T1000 (cell line): Measurements from ENCODE around the gene MEGF11.

Experiments
- DNase-seq: peaks from one replicate; lab custom pipeline; 2025; ENCODE audit warnings: mixed read lengths; lab: John Stamatoyannopoulos, UW

MEGF11 gene

DNA sequence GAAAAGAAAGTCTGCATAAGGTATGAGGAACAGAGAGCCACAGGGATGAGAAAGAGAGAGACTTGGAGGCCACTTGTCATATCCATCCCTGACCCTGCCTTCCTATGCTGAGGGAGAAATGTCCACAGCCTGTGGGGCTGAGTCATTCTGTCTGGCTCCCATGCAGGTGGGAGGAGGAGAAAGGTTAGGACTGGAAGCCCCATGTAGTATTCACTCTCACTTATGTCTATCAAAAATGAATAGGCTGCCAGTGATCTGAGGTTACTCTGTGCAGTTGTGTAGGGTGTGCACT is 313.0 kb downstream of the MEGF11 start:
- DNase-seq, result no peak

- no peak for DNase-seq
Measured at GRCh38 chr15:65939901-65940617, 313.5 kb downstream of the MEGF11 start.

- no peak for DNase-seq
Measured at GRCh38 chr15:65938604-65939003, 314.9 kb downstream of the MEGF11 start.

DNA sequence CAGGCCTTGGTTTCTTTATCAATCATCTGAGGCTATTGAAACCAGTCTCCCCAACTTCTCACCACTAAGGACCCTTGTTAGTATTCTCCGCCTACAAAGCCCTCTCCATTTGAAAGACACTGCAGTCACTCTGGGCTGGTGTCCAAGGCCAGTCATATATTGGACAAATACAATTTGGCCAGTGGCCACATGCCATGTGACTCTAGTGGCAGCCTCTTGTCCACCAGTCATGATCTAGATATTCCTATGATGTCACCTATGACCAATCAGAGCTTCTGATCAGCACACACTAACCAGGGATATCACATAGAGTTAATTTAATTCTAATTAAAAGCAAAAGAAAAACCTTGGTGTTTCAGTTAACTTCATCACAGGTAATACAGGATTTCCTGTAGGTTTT is 316.1 kb downstream of the MEGF11 start:
- no peak for DNase-seq

DNA sequence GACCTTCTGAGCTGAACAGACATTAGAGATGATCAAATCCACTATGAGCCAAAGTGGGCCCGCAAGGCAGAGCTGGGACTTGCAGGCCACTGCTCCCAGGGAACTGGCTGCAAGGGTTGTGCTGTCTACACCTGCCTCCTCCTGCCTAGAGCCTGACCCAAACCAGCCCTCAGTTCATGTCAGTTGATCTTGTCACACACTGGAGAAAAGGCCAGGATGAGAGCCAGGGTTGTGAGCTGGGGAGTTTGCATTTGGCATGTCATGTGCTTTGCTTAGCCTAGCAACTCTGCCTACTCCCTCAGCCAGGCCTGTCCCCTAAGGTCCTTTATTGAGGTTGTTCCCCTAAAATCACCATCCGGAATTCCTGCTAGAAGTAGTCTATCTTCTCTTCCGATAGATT is 316.5 kb downstream of the MEGF11 start:
- DNase-seq, result no peak

DNA sequence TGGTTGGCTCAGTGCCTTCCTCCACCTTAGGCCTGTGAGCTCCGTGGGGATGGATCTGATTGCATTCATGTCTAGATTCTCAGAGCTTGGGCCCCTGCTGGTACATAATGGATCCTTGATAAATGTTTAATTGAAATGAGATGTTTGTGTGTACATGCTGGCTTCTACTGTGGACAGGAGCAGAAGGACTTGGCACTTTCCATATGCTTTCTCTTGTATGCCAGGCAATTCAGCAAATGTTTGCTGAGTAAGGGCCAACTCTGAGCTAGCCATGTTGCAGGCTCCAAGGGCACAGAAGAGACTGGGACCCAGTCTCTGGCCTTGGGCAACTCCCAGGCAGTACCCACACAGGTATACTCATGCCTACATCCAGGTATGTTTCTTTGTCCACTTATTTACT is 317.3 kb downstream of the MEGF11 start:
- no peak for DNase-seq

GRCh38 chr15:65935391-65935790 is 318.2 kb downstream of the MEGF11 start:
- DNase-seq, result no peak

DNA sequence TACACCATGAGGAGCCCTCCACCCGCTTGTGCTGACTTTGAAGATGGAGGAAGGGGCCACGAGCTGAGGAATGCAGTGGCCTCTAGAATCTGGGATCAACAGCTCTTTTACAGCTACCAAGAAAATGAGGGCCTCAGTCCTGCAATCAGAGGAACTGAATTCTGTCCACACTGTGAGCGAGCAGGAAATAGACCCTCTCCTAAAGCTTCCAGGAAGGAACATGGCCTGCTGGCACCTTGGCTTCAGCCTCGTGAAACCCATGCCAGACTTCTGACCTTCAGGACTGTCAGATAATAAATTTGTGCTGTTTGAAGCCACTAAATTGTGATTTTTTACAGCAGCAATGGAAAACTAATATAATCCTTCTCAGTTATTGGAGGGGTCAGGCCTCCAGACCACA is 322.3 kb downstream of the MEGF11 start:
- DNase-seq, result no peak

DNA sequence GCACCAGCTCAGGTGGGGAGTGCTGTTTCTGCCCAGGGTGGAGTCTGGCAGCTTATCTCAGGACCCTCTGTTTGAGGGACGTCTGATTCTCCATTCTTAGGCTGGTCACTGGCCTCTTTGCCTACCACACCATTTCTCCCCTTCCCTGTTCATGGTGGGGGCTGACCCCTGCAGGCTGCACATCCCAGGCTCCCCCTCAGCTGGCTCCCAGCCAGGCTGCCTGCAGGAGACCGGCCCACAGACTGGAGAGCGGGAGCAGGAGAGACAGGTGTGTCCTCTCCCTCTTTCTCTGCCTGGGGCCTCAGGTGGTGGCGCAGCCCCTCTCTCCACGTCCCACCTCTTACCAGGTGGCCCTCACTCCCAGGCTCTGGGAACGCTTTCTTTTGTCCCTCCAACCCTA is 323.4 kb downstream of the MEGF11 start:
- no peak for DNase-seq

GRCh38 chr15:65929573-65929972 is 324.0 kb downstream of the MEGF11 start:
- DNase-seq, result no peak

- DNase-seq, result no peak
Measured at GRCh38 chr15:65927545-65927944, 326.0 kb downstream of the MEGF11 start.

GRCh38 chr15:65926899-65927298 is 326.7 kb downstream of the MEGF11 start:
- DNase-seq, result no peak

DNA sequence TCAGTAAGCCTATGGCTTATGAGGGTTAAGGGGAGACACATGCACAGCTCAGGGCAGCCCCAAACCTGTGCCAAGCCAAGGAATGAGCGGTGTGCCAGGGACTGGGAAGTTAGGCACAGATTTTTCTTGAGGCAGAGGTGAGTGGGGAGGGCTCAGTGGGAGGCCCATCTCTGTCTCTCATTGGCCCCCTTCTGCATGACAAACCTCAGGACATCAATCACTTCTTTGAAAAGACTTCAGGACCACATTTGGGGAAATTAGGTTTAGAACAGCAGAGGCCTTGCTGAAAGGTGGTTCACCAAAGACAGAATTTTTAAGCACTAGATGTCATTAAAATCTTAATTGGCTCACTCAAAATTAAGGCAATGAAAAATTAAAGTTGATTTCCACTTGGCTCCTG is 327.1 kb downstream of the MEGF11 start:
- no peak for DNase-seq

GRCh38 chr15:65925338-65925737 is 328.2 kb downstream of the MEGF11 start:
- no peak for DNase-seq

DNA sequence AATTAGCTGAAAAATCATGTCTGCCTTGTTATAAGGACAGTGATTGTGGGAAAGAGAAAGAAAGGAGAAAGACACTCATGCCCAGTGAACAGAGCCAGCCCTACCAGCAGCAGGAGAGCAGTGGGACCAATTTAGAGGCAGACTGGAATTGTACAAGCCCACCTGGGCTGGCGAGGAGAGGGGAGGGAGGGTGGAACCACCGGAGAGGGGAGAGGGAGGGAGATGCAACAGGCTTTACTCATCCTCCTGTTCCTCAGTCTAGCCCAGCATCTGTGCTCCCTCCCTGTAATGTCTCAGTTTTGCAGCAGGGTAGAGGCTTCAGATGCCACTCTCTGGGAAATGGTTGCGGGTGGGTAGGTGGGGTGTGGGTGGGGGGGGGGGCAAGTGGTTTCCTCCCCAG is 329.5 kb downstream of the MEGF11 start:
- DNase-seq, result no peak

GRCh38 chr15:65923264-65923663 is 330.3 kb downstream of the MEGF11 start:
- DNase-seq, result no peak

- no peak for DNase-seq
Measured at GRCh38 chr15:65922621-65923020, 330.9 kb downstream of the MEGF11 start.

DNA sequence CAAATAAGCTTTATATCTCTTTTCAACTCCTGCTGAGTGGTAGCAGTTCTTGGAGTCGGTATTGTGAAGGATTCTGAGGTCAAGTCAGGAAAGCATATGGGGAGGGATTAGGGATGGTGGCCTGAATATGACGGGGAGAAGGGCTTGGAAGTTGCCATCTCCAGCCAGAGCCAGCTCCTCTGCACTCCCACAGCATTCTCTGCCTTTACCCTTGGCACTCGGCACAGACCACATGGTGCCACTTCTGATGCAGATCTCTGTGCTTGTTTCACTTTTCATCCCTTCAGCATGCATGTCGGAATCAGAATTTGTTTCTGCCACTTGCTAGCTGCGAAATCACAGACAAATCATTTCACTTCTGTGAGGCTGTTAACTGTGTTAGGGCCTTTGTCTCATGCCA is 331.8 kb downstream of the MEGF11 start:
- no peak for DNase-seq

- DNase-seq, result no peak
Measured at GRCh38 chr15:65920825-65921309, 332.7 kb downstream of the MEGF11 start.

- DNase-seq, result no peak
Measured at GRCh38 chr15:65920121-65920520, 333.4 kb downstream of the MEGF11 start.

DNA sequence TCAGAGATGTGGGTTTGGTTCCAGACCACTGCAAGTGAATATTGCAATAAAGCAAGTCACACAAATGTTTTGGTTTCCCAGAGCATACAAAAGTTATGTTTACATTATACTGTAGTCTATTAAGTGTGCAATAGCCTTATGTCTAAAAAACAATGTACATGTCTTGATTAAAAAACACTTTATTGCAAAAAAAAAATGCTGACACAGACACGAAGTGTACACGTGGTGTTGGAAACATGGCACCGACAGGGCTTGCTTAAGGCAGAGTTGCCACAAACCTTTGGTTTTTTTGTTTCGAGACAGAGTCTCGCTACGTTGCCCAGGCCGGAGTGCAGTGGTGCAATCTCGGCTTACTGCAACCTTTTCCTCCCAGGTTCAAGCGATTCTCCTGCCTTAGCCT is 334.2 kb downstream of the MEGF11 start:
- DNase-seq, result no peak

GRCh38 chr15:65918945-65919344 is 334.6 kb downstream of the MEGF11 start:
- DNase-seq, result no peak

DNA sequence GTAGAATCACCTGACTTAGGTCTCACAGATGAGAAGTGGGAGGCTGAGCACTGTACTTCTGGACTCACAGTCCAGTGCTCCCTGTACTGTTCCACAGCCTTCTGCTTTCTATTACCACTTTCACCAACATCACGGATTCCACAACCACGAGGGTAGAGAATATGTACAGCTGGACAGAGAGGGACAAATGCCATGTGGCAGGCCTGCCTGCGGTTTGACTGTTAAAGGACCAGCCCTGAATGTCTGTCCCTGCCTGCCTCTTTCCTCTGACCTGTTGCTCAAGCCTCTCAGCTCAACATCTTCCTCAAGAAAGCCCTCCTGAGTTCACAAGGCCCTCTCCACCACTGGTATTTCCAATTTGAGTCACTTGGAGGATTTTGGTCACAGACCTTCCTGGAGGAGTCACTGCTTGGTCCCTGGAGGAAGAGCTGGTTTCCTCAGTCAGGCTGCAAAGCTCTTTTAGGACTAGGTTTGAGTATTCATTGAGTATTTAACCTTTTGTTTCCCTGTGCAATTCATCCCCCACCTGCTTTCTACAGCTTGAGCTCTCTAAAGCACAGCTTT is 335.1 kb downstream of the MEGF11 start:
- DNase-seq, result no peak

DNA sequence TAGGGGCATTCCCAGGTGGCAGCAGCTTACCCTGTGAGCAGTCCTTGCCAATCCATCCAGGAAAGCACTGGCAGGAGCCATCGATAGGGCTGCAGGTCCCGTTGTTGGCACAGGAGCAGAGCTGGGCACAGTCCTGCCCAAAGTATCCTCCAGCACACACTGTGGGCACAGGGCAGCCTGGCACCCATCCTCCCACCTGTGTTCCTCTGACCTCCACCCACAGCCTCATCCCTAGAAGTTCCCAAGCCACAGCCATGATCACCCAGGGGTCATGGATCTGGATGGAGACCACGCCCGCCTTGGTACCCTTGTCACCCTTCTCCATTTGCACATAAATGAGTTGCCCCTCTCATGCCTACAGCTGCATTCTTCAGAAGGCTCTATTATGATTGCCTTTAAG is 335.6 kb downstream of the MEGF11 start:
- no peak for DNase-seq
